Germinal center (tissue), 1 donor: Measurements from ENCODE around the gene UBP1.
"Not testable (repeated sequence)": the region's sequence is repeated elsewhere in the genome, so short reads cannot be mapped to it uniquely, and the experiment has no call there.

Experiments used
- DNase-seq: peaks from one replicate; pipeline ENCODE4 v3.0.0; 2012; ENCODE audit warnings: mixed read lengths, low spot score

The UBP1 gene

GRCh38 chr3:33433843-33434242 is 6.4 kb downstream of the UBP1 start:
- DNase-seq, result no peak

- DNase-seq, result no peak
These were observed 9.6 kb downstream of the UBP1 start for GRCh38 chr3:33430571-33430970.

- no peak for DNase-seq
These were observed 10.1 kb downstream of the UBP1 start for GRCh38 chr3:33430061-33430460.

- not testable (repeated sequence) for DNase-seq
These were observed 10.9 kb downstream of the UBP1 start for GRCh38 chr3:33429306-33429705.

- DNase-seq, result no peak
These were observed 11.5 kb downstream of the UBP1 start for GRCh38 chr3:33428734-33429133.

GRCh38 chr3:33426630-33427317 is 13.4 kb downstream of the UBP1 start:
- no peak for DNase-seq

- DNase-seq, result no peak
These were observed 14.1 kb downstream of the UBP1 start for GRCh38 chr3:33426068-33426467.

GRCh38 chr3:33425453-33425852 is 14.8 kb downstream of the UBP1 start:
- no peak for DNase-seq

GRCh38 chr3:33424606-33425452 is 15.4 kb downstream of the UBP1 start:
- no peak for DNase-seq

- no peak for DNase-seq
These were observed 19.2 kb downstream of the UBP1 start for GRCh38 chr3:33420966-33421365.

- DNase-seq, result no peak
These were observed 20.3 kb downstream of the UBP1 start for GRCh38 chr3:33419948-33420347.

GRCh38 chr3:33417066-33417673 is 23.0 kb downstream of the UBP1 start:
- DNase-seq, result no peak

- not testable (repeated sequence) for DNase-seq
These were observed 29.4 kb downstream of the UBP1 start for GRCh38 chr3:33410816-33411215.

- DNase-seq, result no peak
These were observed 36.4 kb downstream of the UBP1 start for GRCh38 chr3:33403756-33404155.

GRCh38 chr3:33402936-33403335 is 37.3 kb downstream of the UBP1 start:
- DNase-seq, result no peak

- no peak for DNase-seq
These were observed 38.4 kb downstream of the UBP1 start for GRCh38 chr3:33401781-33402180.

GRCh38 chr3:33398410-33398809 is 41.8 kb downstream of the UBP1 start:
- DNase-seq, result no peak

GRCh38 chr3:33395900-33396299 is 44.3 kb downstream of the UBP1 start:
- no peak for DNase-seq

GRCh38 chr3:33394403-33395054 is 45.7 kb downstream of the UBP1 start:
- no peak for DNase-seq

- DNase-seq, result no peak
These were observed 47.5 kb downstream of the UBP1 start for GRCh38 chr3:33392703-33393125.

GRCh38 chr3:33392144-33392543 is 48.1 kb downstream of the UBP1 start:
- no peak for DNase-seq

- no peak for DNase-seq
These were observed 48.8 kb downstream of the UBP1 start for GRCh38 chr3:33391255-33391995.
